HG03066 (cell line): ENCODE data around the gene MAML3.
A peak's percentile ranks its signal among the peaks of the same experiment; 100 is the strongest.
"Not testable (repeated sequence)": the region's sequence is repeated elsewhere in the genome, so short reads cannot be mapped to it uniquely, and the experiment has no call there.

ENCODE experiments used
- ATAC-seq: cut with Tn5 transposase; IDR thresholded peaks from one replicate; pipeline ENCODE4 v1.9.1; 2021; ENCODE audit warnings: low read depth; ENCODE audit not compliant: unreplicated experiment

Gene MAML3

GRCh38 chr4:139973015-139973414 lies 181.0 kb downstream of the MAML3 start:
- no peak for ATAC-seq

GRCh38 chr4:139972305-139972704 lies 181.7 kb downstream of the MAML3 start:
- ATAC-seq = no peak

GRCh38 chr4:139971111-139971510 lies 182.9 kb downstream of the MAML3 start:
- ATAC-seq = no peak

- ATAC-seq = no peak
These were observed 184.2 kb downstream of the MAML3 start for GRCh38 chr4:139969635-139970266.

- ATAC-seq = no peak
These were observed 185.2 kb downstream of the MAML3 start for GRCh38 chr4:139968831-139969230.

GRCh38 chr4:139966383-139966782 lies 187.6 kb downstream of the MAML3 start:
- ATAC-seq = no peak

- ATAC-seq = no peak
These were observed 188.2 kb downstream of the MAML3 start for GRCh38 chr4:139965789-139966188.

- no peak for ATAC-seq
These were observed 190.3 kb downstream of the MAML3 start for GRCh38 chr4:139963708-139964107.

- no peak for ATAC-seq
These were observed 191.8 kb downstream of the MAML3 start for GRCh38 chr4:139962130-139962684.

- ATAC-seq = no peak
These were observed 192.5 kb downstream of the MAML3 start for GRCh38 chr4:139961344-139961946.

- ATAC-seq = no peak
These were observed 194.6 kb downstream of the MAML3 start for GRCh38 chr4:139959396-139959795.

GRCh38 chr4:139958739-139959098 lies 195.3 kb downstream of the MAML3 start:
- no peak for ATAC-seq

- no peak for ATAC-seq
These were observed 195.8 kb downstream of the MAML3 start for GRCh38 chr4:139957986-139958738.

GRCh38 chr4:139957065-139957464 lies 196.9 kb downstream of the MAML3 start:
- no peak for ATAC-seq

GRCh38 chr4:139956507-139957017 lies 197.4 kb downstream of the MAML3 start:
- ATAC-seq = no peak

GRCh38 chr4:139955600-139955999 lies 198.4 kb downstream of the MAML3 start:
- no peak for ATAC-seq

GRCh38 chr4:139954512-139954911 lies 199.5 kb downstream of the MAML3 start:
- no peak for ATAC-seq

- peak; percentile 15 for ATAC-seq
These were observed 203.0 kb downstream of the MAML3 start for GRCh38 chr4:139951021-139951420.

GRCh38 chr4:139950568-139950967 lies 203.4 kb downstream of the MAML3 start:
- ATAC-seq = peak; percentile 95

GRCh38 chr4:139944916-139945315 lies 209.1 kb downstream of the MAML3 start:
- ATAC-seq = not testable (repeated sequence)

GRCh38 chr4:139943277-139943676 lies 210.7 kb downstream of the MAML3 start:
- no peak for ATAC-seq
